GM12865 (cell line): ENCODE data around the gene CSMD2.
"Not testable (repeated sequence)": the region's sequence is repeated elsewhere in the genome, so short reads cannot be mapped to it uniquely, and the experiment has no call there.

Experiments used
- DNase-seq: peaks from one replicate; pipeline ENCODE4 v3.0.0; 2010; ENCODE audit warnings: low read depth
- H3K4me3 ChIP-seq: 2 replicates; pipeline ENCODE4 v1.5.1; 2011; ENCODE audit warnings: mild to moderate bottlenecking, low read depth, low read length, control low read depth
- TF ChIP-seq, protein P1 (sequence below): IDR thresholded peaks from 2 replicates; pipeline ENCODE4 v1.5.1; 2011; ENCODE audit warnings: low read length, control low read depth, low read depth, inconsistent platforms; ENCODE audit not compliant: insufficient read depth; ENCODE audit errors: missing control alignments

The CSMD2 gene

DNA sequence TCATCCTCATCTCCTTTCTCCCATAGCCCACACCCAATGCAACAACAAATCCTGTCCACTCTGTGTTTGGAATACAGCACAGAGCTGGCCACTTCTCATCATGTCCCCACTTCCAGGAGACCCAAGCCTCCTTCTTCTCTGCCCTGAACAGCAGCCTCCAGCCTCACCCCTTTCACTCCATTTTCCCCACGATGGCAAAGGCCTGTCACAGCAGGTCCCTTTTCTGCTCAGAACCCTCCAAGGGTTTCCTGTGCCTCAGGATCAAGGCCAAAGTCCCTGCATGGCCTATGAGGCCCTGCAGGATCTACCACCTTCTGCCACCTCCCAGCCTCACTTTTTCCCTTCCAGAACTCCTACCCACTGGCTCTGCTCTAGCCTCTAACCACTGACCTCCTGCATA lies 78.5 kb downstream of the CSMD2 start:
- DNase-seq: no peak
- TF ChIP-seq, protein P1, sequence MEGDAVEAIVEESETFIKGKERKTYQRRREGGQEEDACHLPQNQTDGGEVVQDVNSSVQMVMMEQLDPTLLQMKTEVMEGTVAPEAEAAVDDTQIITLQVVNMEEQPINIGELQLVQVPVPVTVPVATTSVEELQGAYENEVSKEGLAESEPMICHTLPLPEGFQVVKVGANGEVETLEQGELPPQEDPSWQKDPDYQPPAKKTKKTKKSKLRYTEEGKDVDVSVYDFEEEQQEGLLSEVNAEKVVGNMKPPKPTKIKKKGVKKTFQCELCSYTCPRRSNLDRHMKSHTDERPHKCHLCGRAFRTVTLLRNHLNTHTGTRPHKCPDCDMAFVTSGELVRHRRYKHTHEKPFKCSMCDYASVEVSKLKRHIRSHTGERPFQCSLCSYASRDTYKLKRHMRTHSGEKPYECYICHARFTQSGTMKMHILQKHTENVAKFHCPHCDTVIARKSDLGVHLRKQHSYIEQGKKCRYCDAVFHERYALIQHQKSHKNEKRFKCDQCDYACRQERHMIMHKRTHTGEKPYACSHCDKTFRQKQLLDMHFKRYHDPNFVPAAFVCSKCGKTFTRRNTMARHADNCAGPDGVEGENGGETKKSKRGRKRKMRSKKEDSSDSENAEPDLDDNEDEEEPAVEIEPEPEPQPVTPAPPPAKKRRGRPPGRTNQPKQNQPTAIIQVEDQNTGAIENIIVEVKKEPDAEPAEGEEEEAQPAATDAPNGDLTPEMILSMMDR: no peak

DNA sequence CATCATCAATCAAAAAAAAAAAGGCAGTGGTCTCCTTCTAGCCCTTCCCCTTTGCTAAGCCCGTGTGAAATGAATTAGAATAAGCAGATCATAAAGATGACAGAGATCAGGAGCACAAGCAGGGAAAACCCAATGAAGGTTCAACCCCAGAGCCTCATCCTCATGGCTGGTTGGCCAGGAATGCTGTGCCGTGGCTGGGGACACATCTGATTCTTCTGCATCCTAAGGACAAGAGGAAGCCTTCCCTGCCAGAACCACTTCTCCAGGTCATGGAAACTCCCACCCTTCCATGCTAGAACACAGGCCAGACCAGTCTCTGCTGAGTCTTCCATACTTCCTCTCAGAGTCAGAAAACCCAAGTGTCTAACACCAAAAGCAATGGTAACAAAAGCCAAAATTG lies 81.1 kb downstream of the CSMD2 start:
- TF ChIP-seq, protein P1: no peak
- DNase-seq: no peak
- H3K4me3 ChIP-seq: no peak overlapping the region

More for the DNA sequence above, 78.5 kb downstream of the CSMD2 start:
- H3K4me3 ChIP-seq: no peak overlapping the region

DNA sequence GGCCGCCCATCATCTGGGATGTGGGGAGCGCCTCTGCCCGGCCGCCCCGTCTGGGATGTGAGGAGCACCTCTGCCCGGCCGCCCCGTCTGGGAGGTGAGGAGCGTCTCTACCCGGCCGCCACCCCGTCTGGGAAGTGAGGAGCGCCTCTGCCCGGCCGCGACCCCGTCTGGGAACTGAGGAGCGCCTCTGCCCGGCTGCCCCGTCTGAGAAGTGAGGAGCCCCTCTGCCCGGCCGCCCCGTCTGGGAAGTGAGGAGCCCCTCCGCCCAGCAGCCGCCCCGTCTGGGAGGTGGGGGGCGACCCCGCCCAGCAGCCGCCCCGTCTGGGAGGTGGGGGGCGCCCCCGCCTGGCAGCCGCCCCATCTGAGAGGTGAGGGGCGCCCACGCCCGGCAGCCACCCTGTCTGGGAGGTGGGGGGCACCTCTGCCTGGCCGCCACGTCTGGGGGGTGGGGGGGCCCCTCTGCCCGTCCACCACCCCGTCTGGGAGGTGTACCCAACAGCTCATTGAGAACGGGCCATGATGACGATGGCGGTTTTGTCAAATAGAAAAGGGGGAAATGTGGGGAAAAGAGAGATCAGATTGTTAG lies 82.9 kb downstream of the CSMD2 start:
- not testable (repeated sequence) for DNase-seq, H3K4me3 ChIP-seq

DNA sequence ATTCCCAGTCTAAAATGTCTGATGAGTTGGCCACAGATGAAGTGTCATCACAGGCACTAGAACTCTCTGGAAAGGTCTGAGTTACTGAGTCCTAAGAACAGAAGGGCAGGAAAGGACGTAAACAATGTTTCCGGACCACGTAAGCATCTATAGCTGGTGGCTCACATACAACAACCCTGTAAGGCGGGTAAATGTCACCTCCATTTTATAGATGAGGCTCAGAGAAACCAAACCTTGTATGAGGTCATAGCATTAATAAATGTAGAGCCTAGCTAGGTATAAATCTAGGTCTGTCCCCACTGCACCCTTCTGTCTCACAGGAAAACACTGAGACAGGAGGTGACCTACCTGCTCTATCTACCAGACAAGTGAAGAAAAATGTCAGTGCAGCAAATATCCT lies 86.6 kb downstream of the CSMD2 start:
- TF ChIP-seq, protein P1: no peak
- no peak overlapping the region for H3K4me3 ChIP-seq

DNA sequence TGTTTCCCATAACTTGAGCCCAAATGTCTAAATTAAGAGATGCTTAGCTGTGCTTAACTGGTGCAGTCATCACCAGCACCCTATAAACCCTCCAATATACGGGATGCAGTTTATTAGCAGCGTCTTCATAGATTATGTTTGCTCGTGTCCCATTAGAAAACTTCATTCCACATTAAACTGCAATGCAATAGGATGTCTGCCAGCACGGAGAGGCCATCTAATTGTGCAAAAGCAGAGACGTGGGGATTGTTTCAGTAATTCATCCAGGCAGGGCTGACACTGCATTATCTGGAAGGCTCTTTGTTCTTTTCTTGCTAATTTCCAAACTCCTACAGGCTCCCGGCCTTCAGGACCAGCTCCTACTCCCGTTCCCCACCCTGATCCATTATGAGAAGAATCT lies 89.5 kb downstream of the CSMD2 start:
- TF ChIP-seq, protein P1: no peak
- no peak for DNase-seq
- H3K4me3 ChIP-seq: no peak overlapping the region

More for the DNA sequence above, 86.6 kb downstream of the CSMD2 start:
- no peak for DNase-seq

DNA sequence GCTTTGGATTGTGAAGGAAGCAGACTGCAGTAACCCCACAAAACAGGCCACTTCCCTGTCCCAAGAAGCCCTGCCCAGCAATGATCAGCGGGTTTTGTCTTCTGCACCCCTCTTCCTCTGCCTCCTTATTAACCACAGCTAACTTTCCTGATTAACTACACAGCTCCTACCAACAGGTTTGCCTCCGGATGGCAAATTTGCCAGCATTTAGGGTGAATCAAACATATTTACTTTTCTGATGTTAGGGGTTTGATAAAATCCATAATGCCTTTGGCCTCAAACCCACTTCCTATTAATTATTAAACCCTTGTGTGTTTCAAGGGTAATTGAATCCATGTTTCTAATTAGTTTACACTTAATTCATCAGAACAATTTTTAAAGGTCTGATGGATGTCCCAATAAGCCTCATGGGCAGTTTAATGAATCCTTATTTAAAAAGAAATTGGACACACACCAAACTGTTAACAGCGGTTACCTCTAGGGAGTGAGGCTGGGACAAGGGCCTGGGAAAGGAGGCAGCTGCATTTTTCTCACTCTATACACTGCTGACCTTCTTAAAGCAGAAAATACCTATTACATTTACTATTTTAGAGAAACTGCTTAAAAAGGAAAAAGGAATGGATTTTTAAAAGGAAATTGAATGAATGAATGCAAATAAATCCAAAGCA lies 91.9 kb downstream of the CSMD2 start:
- TF ChIP-seq, protein P1: no peak
- DNase-seq: no peak
- no peak overlapping the region for H3K4me3 ChIP-seq

DNA sequence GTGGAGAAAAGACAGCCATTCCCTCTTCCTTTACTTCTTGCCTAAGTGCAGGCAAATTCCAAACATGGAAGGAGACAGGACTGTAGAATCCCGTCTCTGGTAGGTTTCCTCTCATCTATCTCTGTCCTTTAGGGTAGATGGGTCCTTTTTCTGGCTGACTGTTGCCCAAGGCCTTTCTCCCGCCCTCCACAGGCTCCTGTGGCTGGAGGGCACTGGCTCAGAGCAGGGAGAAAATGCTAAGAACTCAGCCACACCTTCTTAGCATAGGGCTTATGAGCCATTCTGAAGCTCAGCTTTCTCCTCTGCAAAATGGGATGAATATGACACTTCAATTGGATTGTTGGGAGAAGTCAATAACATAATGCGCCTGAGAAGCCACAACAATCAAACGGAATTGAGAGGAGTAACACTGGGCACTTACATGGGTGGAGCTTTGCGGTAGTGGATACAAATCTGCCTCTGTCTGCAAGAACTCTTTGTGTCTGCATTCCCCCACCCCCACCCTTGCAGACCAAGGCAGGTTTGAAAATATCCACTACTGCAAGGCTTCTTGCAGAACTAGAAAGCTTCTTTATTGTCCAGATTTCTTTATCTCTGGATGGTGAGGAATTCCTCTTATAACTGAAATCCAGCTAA lies 94.7 kb downstream of the CSMD2 start:
- no peak overlapping the region for H3K4me3 ChIP-seq
- TF ChIP-seq, protein P1: no peak

More for the DNA sequence above, 94.7 kb downstream of the CSMD2 start:
- DNase-seq: no peak
